K562 (cell line): ENCODE results near the gene CUX1. TPM values are rescaled to one million over a fixed set of nuclear protein-coding genes. Genes with fewer than 3 reads are reported as not detected.
A peak's percentile ranks its signal among the peaks of the same experiment; 100 is the strongest.

Source experiments
- CBFA2T2 ChIP-seq: fragments of 450-650 bp; conservative IDR thresholded peaks from 2 replicates; pipeline ENCODE4 v1.6.1; 2017; ENCODE audit warnings: mild to moderate bottlenecking
- CBFB ChIP-seq: sonication (generic); formaldehyde crosslinking; IDR thresholded peaks from 2 replicates; pipeline ENCODE4 v1.4.0; 2020; ENCODE audit warnings: mild to moderate bottlenecking, missing genetic modification reagents
- CBX3 ChIP-seq, 2 experiments: IDR thresholded peaks; 1 replicate in 1 of 2; 2 replicates in 1 of 2; pipeline ENCODE4 v1.6.1; 2012; ENCODE audit warnings: inconsistent platforms in 2 of 2, low read length in 2 of 2, borderline replicate concordance in 1 of 2, control low read depth in 1 of 2
- EP400 ChIP-seq: fragments of 450-650 bp; IDR thresholded peaks from 2 replicates; pipeline ENCODE4 v1.6.1; 2017; ENCODE audit warnings: antibody characterized with exemption, mild to moderate bottlenecking, moderate library complexity
- EZH2 ChIP-seq: IDR thresholded peaks from 2 replicates; pipeline ENCODE4 v1.6.1; 2012; ENCODE audit warnings: low read depth, mild to moderate bottlenecking, inconsistent platforms, low read length, borderline replicate concordance
- GTF2E2 ChIP-seq: fragments of 200-800 bp; sonication (Bioruptor generic); IDR thresholded peaks from 2 replicates; pipeline ENCODE4 v1.6.1; 2016; ENCODE audit warnings: missing genetic modification characterization, missing compliant biosample characterization
- L3MBTL2 ChIP-seq: fragments of 450-650 bp; IDR thresholded peaks from 2 replicates; pipeline ENCODE4 v1.6.1; 2016; ENCODE audit warnings: mild to moderate bottlenecking, moderate library complexity
- MEF2D ChIP-seq: conservative IDR thresholded peaks from 2 replicates; pipeline ENCODE4 v1.6.1; 2016; ENCODE audit warnings: low read depth, missing genetic modification characterization, missing compliant biosample characterization
- RAD21 ChIP-seq, 2 experiments: fragments of 250-450 bp in 1 of 2; fragments of 450-650 bp in 1 of 2; sonication (Bioruptor Pico) in 1 of 2; formaldehyde crosslinking in 1 of 2; IDR thresholded peaks in 1 of 2; conservative IDR thresholded peaks in 1 of 2; 2 replicates each; pipeline versions ENCODE4 v1.4.0 to v1.8.0; 2020 to 2022; ENCODE audit warnings: mild to moderate bottlenecking in 2 of 2, moderate library complexity in 1 of 2
- RFX7 ChIP-seq: fragments of 250-450 bp; sonication (Bioruptor Pico); IDR thresholded peaks from 2 replicates; pipeline ENCODE4 v1.5.1; 2021; ENCODE audit warnings: mild to moderate bottlenecking
- SMAD4 ChIP-seq: fragments of 250-450 bp; sonication (Bioruptor Pico); conservative IDR thresholded peaks from 2 replicates; pipeline ENCODE4 v1.8.0; 2021; ENCODE audit warnings: inconsistent platforms, mild to moderate bottlenecking, moderate library complexity
- TCF7 ChIP-seq: sonication (generic); IDR thresholded peaks from 2 replicates; pipeline ENCODE4 v1.6.1; 2016; ENCODE audit warnings: antibody characterized with exemption, borderline replicate concordance
- THRAP3 ChIP-seq: fragments of 450-650 bp; IDR thresholded peaks from 2 replicates; pipeline ENCODE4 v1.6.1; 2016; ENCODE audit warnings: mild to moderate bottlenecking, inconsistent platforms, borderline replicate concordance
- ZFP36 ChIP-seq: fragments of 150-350 bp; IDR thresholded peaks from 2 replicates; pipeline ENCODE4 v1.6.1; 2018; ENCODE audit warnings: low read length, low read depth; ENCODE audit not compliant: partially characterized antibody
- ZNF165 ChIP-seq: fragments of 250-450 bp; sonication (Bioruptor Pico); IDR thresholded peaks from 2 replicates; pipeline ENCODE4 v1.4.0; 2020; ENCODE audit warnings: borderline replicate concordance
- polyA plus RNA-seq, 8 experiments: library from polyadenylated mRNA; depleted of rRNA in 4 of 8; stranded (reverse) in 5 of 8; unstranded in 3 of 8; fragments of >200 nt; fragmentation: Nextera tagmentation in 2 of 8; fragmentation: Illumina TruSeq in 1 of 8; extraction: Ambion mirVana in 2 of 8; extraction: Trizol in 1 of 8; gene quantifications; 2 replicates each; pipeline versions ENCODE4 v1.2.1 to v1.2.3, GENCODE V29; 2011 to 2014; ENCODE audit warnings: inconsistent platforms in 1 of 8, missing spikeins in 1 of 8
- total RNA-seq, 7 experiments: library from RNA; depleted of rRNA in 6 of 7; stranded (reverse); fragments of >200 nt in 6 of 7; fragmentation: Illumina TruSeq in 2 of 7; extraction: Trizol in 2 of 7; gene quantifications; 2 replicates each; pipeline versions ENCODE4 v1.2.1 to v1.2.3, GENCODE V29; 2011 to 2021; ENCODE audit warnings: low replicate concordance in 1 of 7
- TF ChIP-seq, protein P1 (sequence below): fragments of 450-650 bp; IDR thresholded peaks from one replicate; pipeline ENCODE4 v1.6.1; 2018; ENCODE audit warnings: mild to moderate bottlenecking, moderate library complexity; ENCODE audit not compliant: partially characterized antibody
- TF ChIP-seq, protein P2 (sequence below): fragments of 250-450 bp; sonication (Bioruptor Pico); IDR thresholded peaks from 2 replicates; pipeline ENCODE4 v1.8.0; 2022; ENCODE audit warnings: inconsistent platforms, mild to moderate bottlenecking, moderate library complexity, borderline replicate concordance
- TF ChIP-seq, protein P3 (sequence below): fragments of 450-650 bp; IDR thresholded peaks from 2 replicates; pipeline ENCODE4 v1.6.1; 2016; ENCODE audit warnings: antibody characterized with exemption
- TF ChIP-seq, protein P4 (sequence below): IDR thresholded peaks from 2 replicates; pipeline ENCODE4 v1.6.1; 2014; ENCODE audit warnings: antibody characterized with exemption
- TF ChIP-seq, protein P5 (sequence below): fragments of 450-650 bp; formaldehyde crosslinking; IDR thresholded peaks from 2 replicates; pipeline ENCODE4 v1.4.0; 2020; ENCODE audit warnings: mild to moderate bottlenecking, moderate library complexity
- TF ChIP-seq, protein P6 (sequence below): fragments of 450-650 bp; formaldehyde crosslinking; IDR thresholded peaks from 2 replicates; pipeline ENCODE4 v1.4.0; 2020; ENCODE audit warnings: mild to moderate bottlenecking, mixed read lengths

Gene CUX1
- total and polyA plus RNA-seq, 9 of the 15 experiments (the other 6 are each of a cell fraction or from before 2014, with no cell fraction given), result 3.6 to 55.3 (median 25.2) TPM

DNA sequence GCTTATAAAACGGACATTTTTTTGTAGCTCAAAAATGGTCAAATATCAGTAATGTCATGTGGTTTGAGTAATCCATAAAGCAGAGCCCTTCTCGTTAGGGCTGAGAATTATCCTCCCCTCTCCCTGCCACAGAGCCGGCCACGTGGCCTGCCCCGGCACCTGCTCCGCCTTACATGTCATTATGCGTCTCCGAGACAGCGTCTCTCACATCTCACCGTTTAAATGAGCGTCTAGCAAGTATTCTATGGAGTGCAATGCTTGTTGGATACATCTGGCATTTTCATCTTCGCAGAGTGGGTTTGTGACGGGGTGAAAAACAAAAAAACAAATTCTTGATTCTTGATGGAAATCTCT is 86.1 kb downstream of the CUX1 start (continued):
- TF ChIP-seq, protein P1, sequence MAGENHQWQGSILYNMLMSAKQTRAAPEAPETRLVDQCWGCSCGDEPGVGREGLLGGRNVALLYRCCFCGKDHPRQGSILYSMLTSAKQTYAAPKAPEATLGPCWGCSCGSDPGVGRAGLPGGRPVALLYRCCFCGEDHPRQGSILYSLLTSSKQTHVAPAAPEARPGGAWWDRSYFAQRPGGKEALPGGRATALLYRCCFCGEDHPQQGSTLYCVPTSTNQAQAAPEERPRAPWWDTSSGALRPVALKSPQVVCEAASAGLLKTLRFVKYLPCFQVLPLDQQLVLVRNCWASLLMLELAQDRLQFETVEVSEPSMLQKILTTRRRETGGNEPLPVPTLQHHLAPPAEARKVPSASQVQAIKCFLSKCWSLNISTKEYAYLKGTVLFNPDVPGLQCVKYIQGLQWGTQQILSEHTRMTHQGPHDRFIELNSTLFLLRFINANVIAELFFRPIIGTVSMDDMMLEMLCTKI, result no peak
- TF ChIP-seq CBX3 (IDR thresholded peaks at IDR 0.05; ENCODE audit: borderline replicate concordance in 1 of 2, low read length in 2 of 2) (no peak), ZFP36 (no peak), EP400 (peak; percentile 71), MEF2D (tag) (no peak), CBFB (CRISPR knock-in tag) (no peak), CBFA2T2 (peak; percentile 18), THRAP3 (no peak), ZNF165 (CRISPR knock-in tag) (no peak), GTF2E2 (tag) (0 out of 2 replicates have a peak, but pooled peaks have one; percentile 29), TCF7 (no peak), RFX7 (CRISPR knock-in tag) (no peak), L3MBTL2 (peak; percentile 79), SMAD4 (no peak), EZH2 (no peak), RAD21 (CRISPR knock-in tag; conservative IDR thresholded peaks at IDR 0.05 in 1 of 2, IDR thresholded peaks at IDR 0.05 in 1 of 2) (no peak)
- TF ChIP-seq, protein P2, sequence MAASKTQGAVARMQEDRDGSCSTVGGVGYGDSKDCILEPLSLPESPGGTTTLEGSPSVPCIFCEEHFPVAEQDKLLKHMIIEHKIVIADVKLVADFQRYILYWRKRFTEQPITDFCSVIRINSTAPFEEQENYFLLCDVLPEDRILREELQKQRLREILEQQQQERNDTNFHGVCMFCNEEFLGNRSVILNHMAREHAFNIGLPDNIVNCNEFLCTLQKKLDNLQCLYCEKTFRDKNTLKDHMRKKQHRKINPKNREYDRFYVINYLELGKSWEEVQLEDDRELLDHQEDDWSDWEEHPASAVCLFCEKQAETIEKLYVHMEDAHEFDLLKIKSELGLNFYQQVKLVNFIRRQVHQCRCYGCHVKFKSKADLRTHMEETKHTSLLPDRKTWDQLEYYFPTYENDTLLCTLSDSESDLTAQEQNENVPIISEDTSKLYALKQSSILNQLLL, result no peak
- TF ChIP-seq, protein P3, sequence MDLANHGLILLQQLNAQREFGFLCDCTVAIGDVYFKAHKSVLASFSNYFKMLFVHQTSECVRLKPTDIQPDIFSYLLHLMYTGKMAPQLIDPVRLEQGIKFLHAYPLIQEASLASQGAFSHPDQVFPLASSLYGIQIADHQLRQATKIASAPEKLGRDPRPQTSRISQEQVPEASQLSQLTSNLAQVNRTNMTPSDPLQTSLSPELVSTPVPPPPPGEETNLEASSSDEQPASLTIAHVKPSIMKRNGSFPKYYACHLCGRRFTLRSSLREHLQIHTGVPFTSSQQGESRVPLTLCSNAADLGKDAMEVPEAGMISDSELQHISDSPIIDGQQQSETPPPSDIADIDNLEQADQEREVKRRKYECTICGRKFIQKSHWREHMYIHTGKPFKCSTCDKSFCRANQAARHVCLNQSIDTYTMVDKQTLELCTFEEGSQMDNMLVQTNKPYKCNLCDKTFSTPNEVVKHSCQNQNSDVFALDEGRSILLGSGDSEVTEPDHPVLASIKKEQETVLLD, result no peak
- TF ChIP-seq, protein P4, sequence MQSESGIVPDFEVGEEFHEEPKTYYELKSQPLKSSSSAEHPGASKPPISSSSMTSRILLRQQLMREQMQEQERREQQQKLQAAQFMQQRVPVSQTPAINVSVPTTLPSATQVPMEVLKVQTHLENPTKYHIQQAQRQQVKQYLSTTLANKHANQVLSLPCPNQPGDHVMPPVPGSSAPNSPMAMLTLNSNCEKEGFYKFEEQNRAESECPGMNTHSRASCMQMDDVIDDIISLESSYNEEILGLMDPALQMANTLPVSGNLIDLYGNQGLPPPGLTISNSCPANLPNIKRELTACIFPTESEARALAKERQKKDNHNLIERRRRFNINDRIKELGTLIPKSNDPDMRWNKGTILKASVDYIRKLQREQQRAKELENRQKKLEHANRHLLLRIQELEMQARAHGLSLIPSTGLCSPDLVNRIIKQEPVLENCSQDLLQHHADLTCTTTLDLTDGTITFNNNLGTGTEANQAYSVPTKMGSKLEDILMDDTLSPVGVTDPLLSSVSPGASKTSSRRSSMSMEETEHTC, result 0 out of 2 replicates have a peak, but pooled peaks have one; percentile 22
- TF ChIP-seq, protein P5, sequence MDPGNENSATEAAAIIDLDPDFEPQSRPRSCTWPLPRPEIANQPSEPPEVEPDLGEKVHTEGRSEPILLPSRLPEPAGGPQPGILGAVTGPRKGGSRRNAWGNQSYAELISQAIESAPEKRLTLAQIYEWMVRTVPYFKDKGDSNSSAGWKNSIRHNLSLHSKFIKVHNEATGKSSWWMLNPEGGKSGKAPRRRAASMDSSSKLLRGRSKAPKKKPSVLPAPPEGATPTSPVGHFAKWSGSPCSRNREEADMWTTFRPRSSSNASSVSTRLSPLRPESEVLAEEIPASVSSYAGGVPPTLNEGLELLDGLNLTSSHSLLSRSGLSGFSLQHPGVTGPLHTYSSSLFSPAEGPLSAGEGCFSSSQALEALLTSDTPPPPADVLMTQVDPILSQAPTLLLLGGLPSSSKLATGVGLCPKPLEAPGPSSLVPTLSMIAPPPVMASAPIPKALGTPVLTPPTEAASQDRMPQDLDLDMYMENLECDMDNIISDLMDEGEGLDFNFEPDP (CRISPR knock-in tag), result no peak
- TF ChIP-seq, protein P6, sequence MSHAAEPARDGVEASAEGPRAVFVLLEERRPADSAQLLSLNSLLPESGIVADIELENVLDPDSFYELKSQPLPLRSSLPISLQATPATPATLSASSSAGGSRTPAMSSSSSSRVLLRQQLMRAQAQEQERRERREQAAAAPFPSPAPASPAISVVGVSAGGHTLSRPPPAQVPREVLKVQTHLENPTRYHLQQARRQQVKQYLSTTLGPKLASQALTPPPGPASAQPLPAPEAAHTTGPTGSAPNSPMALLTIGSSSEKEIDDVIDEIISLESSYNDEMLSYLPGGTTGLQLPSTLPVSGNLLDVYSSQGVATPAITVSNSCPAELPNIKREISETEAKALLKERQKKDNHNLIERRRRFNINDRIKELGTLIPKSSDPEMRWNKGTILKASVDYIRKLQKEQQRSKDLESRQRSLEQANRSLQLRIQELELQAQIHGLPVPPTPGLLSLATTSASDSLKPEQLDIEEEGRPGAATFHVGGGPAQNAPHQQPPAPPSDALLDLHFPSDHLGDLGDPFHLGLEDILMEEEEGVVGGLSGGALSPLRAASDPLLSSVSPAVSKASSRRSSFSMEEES, result no peak
